Suppressor macrophage treated with lipopolysaccharide for 1 hour (primary cell): ENCODE results near the gene LCE3E.
"Not testable (repeated sequence)": the region's sequence is repeated elsewhere in the genome, so short reads cannot be mapped to it uniquely, and the experiment has no call there.

Experiments used
- DNase-seq, 3 donors: peaks; one replicate each; pipeline ENCODE4 v3.0.0-alpha.2; 2020 to 2022

Gene LCE3E

DNA sequence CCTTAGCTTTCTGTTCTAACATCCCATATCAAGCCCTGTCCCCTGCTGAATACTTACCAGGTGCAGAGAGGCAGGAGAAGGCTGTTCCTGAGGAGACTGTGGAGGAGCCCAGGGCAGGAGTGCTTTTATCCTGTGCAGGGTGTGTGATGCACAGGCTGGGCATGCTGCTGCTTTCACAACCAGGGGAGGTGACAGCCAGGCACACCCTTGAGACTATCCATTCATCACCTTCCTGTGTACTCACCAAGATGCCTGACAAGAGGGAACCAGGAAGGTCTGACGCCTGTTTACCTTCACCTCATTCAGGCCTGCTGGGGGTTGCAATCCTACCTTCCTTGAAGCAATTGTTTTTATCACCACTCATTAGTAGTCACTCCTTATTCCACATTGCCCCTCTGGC lies at the start of gene LCE3E:
Gene LCE3E (minus strand): TSS at position 100 of the 400 bp plus-strand sequence. CDS start 572 bp downstream, outside the sequence.
- DNase-seq, result no peak

GRCh38 chr1:152613511-152613910 lies 46.9 kb upstream of the LCE3E start, which contains the start of gene LCE3B:
TSS of gene LCE3B (plus strand) at chr1:152613811. CDS start at chr1:152613811, 0 bp downstream.
- DNase-seq, result no peak

- no peak for DNase-seq
Observed at GRCh38 chr1:152599934-152600333, 33.4 kb upstream of the LCE3E start, which contains the start of gene LCE3C. TSS of gene LCE3C (plus strand) at chr1:152600234. CDS start at chr1:152600732, 498 bp downstream.

- DNase-seq, result no peak
Observed at GRCh38 chr1:152596986-152597385, 30.4 kb upstream of the LCE3E start.

- DNase-seq, result no peak
Observed at GRCh38 chr1:152585586-152585985, 19.0 kb upstream of the LCE3E start.

- DNase-seq, result peak; percentile 4 to 31 (median 9)
Observed at GRCh38 chr1:152582647-152583046, 16.1 kb upstream of the LCE3E start.

DNA sequence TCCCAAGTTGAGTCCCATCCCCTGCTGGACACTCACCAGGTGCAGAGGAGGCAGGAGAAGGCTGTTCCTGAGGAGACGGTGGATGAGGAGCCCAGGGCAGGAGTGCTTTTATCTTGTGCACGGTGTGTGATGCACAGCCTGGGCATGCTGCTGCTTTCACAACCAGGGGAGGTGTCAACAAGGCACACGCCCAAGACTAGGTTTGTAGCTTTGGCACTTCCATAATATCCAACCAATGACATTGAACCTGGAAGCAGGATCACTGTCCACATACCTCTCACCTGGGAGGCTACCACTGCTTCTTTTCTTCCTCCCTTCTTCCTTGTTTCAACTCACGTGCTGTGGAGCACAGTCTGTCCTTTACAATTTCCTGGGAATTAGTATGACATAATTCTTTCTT lies 13.9 kb upstream of the LCE3E start, which contains the start of gene LCE3D:
Gene LCE3D (minus strand): TSS at position 84 of the 400 bp plus-strand sequence. CDS start 580 bp downstream, outside the sequence.
- no peak for DNase-seq

DNA sequence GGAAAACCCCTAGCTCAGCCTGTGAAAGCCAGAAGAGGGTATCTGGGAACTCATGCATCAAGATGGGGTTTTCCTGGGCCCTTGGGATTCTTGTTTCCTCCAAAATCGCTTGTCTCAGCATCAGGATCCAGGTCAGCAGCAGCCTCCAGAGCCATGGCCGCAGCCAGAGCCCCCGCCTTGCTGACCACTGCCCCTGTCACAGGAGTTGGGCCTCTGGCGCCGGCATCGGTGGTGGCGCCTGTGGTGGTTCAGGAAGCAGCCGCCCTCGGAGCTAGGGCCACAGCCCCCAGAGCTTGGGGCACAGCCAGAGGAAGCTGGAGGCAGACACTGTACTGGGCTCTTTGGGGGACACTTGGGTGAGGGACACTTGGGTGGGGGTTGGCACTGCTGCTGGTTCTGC lies 12.9 kb upstream of the LCE3E start:
- DNase-seq, result not testable (repeated sequence)

GRCh38 chr1:152577168-152577567 lies 10.6 kb upstream of the LCE3E start:
- DNase-seq, result no peak

- no peak for DNase-seq
Observed at GRCh38 chr1:152565535-152566215, 905 bp downstream of the LCE3E start.

GRCh38 chr1:152565115-152565514 lies 1.5 kb downstream of the LCE3E start:
- no peak for DNase-seq

GRCh38 chr1:152548358-152548757 lies 18.2 kb downstream of the LCE3E start:
- not testable (repeated sequence) for DNase-seq

- DNase-seq, result peak in 1 of 3 donors; percentile 4
Observed at GRCh38 chr1:152546704-152547103, 19.9 kb downstream of the LCE3E start.

DNA sequence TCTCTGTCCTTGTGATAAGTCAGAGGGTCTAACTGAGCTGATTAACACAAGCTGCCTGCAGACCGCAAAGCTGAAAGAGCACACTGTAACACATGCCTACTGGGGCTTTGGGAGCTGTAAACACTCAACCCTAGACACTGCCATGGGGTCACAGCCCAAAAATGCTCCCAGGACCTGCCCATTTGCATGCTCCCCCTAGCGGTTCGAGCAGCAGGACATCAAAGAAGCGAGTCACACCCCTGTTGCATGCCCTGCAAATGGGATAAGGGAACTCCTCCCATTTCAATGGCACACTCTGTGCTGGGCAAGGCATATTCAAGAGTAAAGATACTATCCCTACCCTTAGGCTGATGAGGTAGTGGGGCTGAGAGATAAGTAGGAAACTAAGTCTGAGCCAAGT lies 22.8 kb downstream of the LCE3E start:
- DNase-seq, result peak in 2 of 3 donors; percentile 19 to 28

DNA sequence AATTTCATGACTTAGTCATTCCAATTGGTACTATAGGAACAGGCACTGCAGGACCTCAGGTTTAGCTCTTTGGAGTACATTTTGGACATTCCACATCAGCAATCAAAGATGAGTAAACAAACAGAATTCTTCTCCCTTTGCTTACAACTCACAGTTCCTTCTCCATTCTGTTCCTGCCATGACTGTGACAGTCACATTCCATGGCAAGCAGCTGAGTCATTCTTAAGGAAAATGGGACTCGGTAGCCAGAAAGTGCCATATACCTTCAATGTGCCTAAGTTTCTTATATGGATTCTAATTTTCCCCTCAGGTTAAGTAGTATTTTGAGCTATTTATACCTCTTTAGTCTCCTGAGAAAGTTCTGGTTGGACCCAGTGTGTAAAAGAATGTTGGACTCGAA lies 26.7 kb downstream of the LCE3E start:
- no peak for DNase-seq

- DNase-seq, result no peak
Observed at GRCh38 chr1:152537496-152537895, 29.1 kb downstream of the LCE3E start.

DNA sequence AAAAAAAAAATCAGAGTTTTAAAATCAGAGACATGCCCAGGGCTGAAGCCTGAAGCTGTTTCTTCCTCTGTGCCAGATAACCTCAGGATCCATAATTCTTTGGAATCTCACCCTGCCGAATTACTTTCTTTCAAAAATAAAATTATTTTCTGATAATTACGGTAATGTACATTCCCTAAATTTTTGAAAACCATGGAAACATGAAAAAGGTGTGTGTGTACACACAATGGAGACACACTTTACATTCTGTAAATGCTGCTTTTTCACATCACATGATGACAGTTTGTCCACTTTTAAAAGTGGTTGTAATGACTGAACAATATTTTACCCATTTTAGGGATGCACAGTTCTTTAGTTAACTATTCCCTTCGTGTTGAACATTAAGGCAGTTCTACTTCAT lies 30.8 kb downstream of the LCE3E start:
- DNase-seq, result no peak

GRCh38 chr1:152533327-152533938 lies 33.1 kb downstream of the LCE3E start:
- peak; percentile 66 to 76 (median 75) for DNase-seq

GRCh38 chr1:152525080-152525641 lies 41.4 kb downstream of the LCE3E start:
- no peak for DNase-seq

- peak in 1 of 3 donors; percentile 3 for DNase-seq
Observed at GRCh38 chr1:152520561-152521090, 46.0 kb downstream of the LCE3E start.

DNA sequence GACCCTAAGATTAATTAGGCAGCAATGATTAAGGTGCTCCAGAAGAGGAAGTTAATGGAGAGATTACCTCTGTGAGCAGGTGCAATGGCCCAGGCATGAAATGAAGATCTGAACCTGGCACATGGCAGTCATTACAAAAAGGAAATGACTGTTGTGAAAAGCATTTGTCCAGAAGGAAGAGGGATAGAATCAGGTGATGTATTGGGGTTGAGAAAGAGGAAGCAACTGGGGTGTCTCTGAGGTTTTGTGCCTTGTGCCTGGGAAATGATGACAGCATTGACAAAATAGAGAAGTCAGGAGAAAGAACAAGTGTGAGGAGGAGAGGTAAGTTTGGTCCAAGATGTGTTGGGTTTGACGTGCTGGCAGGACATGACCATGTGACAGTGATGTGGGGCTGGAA lies 46.7 kb downstream of the LCE3E start:
- peak; percentile 54 to 64 (median 57) for DNase-seq

DNA sequence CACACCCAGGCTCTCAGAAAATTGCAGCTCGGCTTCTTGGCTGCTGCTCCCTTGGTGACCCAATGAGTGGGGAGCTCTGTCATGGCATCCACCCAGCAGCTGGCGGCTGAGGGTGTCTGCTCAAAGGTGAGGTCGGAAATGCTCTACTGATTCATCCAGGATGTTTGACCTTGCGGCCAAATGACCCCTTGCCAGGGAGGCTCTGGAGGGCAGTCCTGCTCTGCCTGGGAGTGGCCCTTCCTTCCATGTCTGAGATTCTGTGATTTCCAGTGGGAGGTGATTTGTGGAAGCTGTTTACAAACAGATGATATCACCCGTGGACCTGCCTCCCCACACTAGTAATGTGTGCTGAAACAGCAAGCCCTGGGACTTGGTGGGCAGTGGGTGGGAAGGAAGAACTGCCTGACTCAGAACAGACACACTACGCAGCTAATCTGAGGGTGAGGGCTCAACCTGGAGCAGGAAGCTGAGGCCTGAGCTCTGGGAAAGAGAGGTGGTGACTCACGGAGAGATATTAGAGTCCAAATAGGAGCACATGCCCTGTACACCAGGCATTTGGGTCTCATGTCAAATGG lies 49.3 kb downstream of the LCE3E start:
- DNase-seq, result peak; percentile 54 to 71 (median 66)

GRCh38 chr1:152516082-152516481 lies 50.5 kb downstream of the LCE3E start:
- no peak for DNase-seq
